GM18498 (cell line): ENCODE data around the gene LRRC47.

Source experiments
- ATAC-seq: cut with Tn5 transposase; IDR thresholded peaks from one replicate; pipeline ENCODE4 v1.9.1; 2021; ENCODE audit warnings: mild to moderate bottlenecking, moderate library complexity; ENCODE audit not compliant: unreplicated experiment

LRRC47 gene

GRCh38 chr1:3772715-3773571 is 23.4 kb downstream of the LRRC47 start, which contains the start of gene SMIM1:
Gene SMIM1, plus strand, starts transcription at chr1:3772749. Its CDS starts 2,625 bp downstream, at chr1:3775374.
- ATAC-seq: peak; percentile 24

GRCh38 chr1:3772027-3772714 is 24.1 kb downstream of the LRRC47 start:
- ATAC-seq: peak; percentile 65

GRCh38 chr1:3771108-3772026 is 24.9 kb downstream of the LRRC47 start:
- no peak for ATAC-seq

- ATAC-seq: no peak
Measured at GRCh38 chr1:3770047-3770765, 26.1 kb downstream of the LRRC47 start.

- ATAC-seq: no peak
Measured at GRCh38 chr1:3768811-3769390, 27.4 kb downstream of the LRRC47 start.

GRCh38 chr1:3767328-3767925 is 28.9 kb downstream of the LRRC47 start:
- ATAC-seq: no peak

GRCh38 chr1:3763351-3764125 is 32.8 kb downstream of the LRRC47 start:
- no peak for ATAC-seq

- no peak for ATAC-seq
Measured at GRCh38 chr1:3762873-3763228, 33.4 kb downstream of the LRRC47 start.

GRCh38 chr1:3762151-3762872 is 34.0 kb downstream of the LRRC47 start:
- no peak for ATAC-seq

- ATAC-seq: no peak
Measured at GRCh38 chr1:3761296-3762010, 34.8 kb downstream of the LRRC47 start.

GRCh38 chr1:3759796-3760195 is 36.5 kb downstream of the LRRC47 start:
- ATAC-seq: no peak

- no peak for ATAC-seq
Measured at GRCh38 chr1:3759164-3759563, 37.1 kb downstream of the LRRC47 start.

GRCh38 chr1:3756394-3756793 is 39.9 kb downstream of the LRRC47 start:
- ATAC-seq: no peak

- no peak for ATAC-seq
Measured at GRCh38 chr1:3753656-3754454, 42.4 kb downstream of the LRRC47 start.

- no peak for ATAC-seq
Measured at GRCh38 chr1:3752400-3752945, 43.8 kb downstream of the LRRC47 start, which contains the start of gene CCDC27. Gene CCDC27, plus strand, starts transcription at chr1:3752450. Its CDS starts 32 bp downstream, at chr1:3752482.

GRCh38 chr1:3750741-3751140 is 45.6 kb downstream of the LRRC47 start:
- ATAC-seq: no peak
